HG03520 (cell line): ENCODE measurements around the gene CNNM4.
A peak's percentile ranks its signal among the peaks of the same experiment; 100 is the strongest.
"Not testable (repeated sequence)": the region's sequence is repeated elsewhere in the genome, so short reads cannot be mapped to it uniquely, and the experiment has no call there.

ENCODE experiments used
- ATAC-seq: cut with Tn5 transposase; IDR thresholded peaks from one replicate; pipeline ENCODE4 v1.9.1; 2021; ENCODE audit warnings: mild to moderate bottlenecking, moderate library complexity; ENCODE audit not compliant: unreplicated experiment

Gene CNNM4

GRCh38 chr2:96789245-96789617 is 28.5 kb downstream of the CNNM4 start:
- no peak for ATAC-seq

GRCh38 chr2:96792772-96793749 is 32.4 kb downstream of the CNNM4 start:
- no peak for ATAC-seq

DNA sequence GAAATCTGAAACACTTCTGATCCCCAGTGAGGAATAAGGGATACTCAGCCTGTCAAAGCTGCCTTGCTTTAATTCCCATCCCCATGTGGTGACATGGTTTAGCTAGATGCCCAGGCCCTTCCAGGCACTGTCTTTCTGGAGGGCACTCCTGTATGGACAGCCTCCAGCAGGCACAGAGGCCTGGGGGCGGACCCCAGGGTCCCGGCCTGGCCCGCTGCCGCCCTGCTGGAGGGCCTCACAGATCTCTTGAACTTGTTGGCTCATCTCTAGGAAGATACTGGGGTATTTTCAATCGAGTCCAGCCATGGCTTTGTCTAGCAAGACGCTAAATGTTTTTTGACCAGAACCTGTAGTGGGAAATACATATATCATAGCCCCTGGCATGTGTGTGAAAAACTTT is 34.4 kb downstream of the CNNM4 start:
- no peak for ATAC-seq

- not testable (repeated sequence) for ATAC-seq
These were observed 35.8 kb downstream of the CNNM4 start for GRCh38 chr2:96796497-96796896.

DNA sequence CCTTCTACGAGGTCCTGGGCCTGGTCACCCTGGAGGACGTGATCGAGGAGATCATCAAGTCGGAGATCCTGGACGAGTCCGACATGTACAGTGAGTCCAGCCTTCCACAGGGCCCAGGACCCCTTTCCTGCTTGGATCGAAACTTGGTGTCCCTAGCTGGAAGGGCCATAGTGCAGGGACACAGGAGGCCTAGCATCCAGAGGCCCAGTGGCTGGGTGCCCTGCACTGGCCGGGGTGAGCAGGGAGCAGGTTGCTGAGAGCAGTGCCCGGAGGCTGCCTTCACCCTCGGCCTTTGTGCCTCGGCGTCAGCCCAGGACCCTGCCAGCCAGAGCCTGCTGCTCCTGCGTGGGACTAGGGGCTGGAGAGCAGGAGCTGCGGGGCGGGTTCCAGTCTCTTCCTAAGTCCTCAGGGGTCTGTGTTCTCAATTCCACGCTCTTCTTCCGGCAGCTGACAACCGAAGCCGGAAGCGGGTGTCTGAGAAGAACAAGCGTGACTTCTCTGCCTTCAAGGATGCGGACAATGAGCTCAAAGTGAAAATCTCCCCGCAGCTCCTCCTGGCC is 36.4 kb downstream of the CNNM4 start:
- ATAC-seq, result no peak

- ATAC-seq, result no peak
These were observed 38.3 kb downstream of the CNNM4 start for GRCh38 chr2:96798733-96799622.

- no peak for ATAC-seq
These were observed 38.9 kb downstream of the CNNM4 start for GRCh38 chr2:96799623-96799935.

- ATAC-seq, result no peak
These were observed 39.6 kb downstream of the CNNM4 start for GRCh38 chr2:96800061-96801004.

DNA sequence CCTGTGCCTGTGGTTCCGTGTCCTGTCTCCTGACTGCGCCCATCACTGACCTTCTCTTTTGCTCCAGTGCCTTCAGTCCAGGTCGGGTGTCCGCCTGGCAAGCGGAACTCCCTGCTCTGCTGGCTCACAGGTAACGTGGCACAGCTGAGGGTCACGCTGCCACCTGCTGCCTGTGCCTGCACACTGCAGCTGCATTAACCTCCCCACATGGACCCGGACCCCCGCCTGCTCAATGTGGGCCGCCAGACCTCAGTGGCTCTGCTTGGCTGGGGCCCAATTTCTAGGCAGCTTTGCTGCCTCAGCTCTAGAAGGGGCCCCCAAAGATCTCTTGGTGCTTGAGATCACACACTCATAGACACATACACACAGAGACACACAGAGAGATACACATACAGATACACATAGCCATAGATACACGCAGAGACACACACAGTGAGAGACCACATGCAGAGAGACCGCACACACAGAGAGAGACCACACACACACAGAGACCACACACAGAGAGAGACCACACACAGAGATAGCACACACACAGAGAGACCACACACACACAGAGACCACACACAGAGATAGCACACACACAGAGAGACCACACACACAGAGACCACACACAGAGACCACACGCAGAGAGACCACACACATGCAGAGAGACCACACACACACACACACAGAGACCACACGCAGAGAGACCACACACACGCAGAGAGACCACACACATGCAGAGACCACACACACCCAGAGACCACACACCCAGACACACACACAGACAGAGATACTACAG is 40.5 kb downstream of the CNNM4 start:
- peak; percentile 74 for ATAC-seq

GRCh38 chr2:96801786-96802595 is 41.3 kb downstream of the CNNM4 start:
- no peak for ATAC-seq

GRCh38 chr2:96802721-96803120 is 42.0 kb downstream of the CNNM4 start:
- no peak for ATAC-seq

- no peak for ATAC-seq
These were observed 44.3 kb downstream of the CNNM4 start for GRCh38 chr2:96804986-96805385.

GRCh38 chr2:96805946-96806345 is 45.2 kb downstream of the CNNM4 start:
- ATAC-seq, result not testable (repeated sequence)

DNA sequence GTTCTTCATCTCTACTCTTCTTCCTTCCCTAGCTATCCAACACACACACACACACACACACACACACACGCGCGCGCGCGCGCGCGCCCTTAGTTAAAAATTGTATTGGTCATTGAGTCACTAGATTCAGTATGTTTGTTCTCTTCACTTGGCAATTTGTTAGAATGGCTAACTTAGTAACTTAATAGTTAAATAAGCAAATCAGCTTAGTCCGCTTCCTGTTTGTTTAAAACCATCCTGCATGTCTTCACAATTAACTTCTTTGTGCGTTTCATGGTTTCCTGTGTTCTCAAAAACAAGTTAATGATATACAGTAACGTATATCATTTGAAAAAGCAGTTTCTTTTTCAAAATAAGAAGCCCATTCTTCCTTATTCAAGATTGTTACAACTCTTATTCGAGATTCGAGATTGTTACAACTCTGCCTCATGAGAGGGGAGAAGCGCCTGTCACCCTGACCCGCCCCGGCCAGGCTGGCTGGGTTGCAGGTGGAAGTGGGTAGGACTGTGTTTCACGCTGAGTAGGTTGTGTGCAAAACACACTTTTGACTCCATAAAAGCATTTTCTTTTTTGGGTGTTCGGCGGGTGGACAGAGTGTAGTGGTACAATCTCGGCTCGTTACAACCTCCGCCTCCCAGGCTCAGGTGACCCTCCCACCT is 45.9 kb downstream of the CNNM4 start:
- ATAC-seq, result no peak

DNA sequence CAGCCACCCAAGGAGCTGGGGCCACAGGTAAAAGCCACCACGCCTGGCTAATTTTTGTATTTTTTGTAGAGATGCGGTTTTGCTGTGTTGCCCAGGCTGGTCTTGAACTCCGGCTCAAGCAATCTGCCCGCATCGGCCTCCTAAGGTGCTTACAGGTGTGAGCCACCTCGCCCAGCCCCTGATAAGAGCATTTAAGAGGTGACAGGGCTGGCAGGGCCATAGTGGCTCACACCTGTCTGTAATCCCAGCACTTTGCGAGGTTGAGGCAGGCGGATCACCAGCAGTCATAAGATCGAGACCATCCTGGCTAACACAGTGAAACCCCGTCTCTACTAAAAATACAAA is 46.4 kb downstream of the CNNM4 start:
- no peak for ATAC-seq

GRCh38 chr2:96808176-96808837 is 47.6 kb downstream of the CNNM4 start:
- no peak for ATAC-seq

DNA sequence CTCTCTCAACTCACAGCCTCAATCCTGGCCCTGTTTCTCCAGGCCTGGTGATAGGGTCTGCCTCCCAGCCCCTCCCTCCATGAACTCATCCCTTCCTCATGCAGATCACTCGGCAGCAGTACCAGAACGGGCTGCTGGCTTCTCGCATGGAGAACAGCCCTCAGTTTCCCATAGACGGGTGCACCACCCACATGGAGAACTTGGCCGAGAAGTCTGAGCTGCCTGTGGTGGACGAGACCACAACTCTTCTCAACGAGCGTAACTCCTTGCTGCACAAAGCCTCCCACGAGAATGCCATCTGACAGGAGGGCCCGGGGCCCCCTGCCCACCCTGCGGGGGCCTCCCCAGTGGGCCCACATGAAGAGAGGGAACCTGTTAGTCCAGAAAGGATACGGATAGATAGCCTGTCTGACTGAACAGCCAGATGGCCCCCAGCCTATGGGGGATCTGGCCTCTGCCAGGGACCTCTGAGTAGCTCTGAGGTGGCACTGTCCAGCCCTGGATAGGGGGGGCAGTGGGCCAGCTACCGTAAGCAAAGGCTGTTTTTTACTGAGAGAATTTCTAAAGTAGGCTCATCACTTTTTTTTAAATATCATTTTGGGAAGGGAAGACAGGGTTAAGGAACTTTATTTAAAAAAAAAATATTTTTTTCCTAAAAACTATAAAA is 48.6 kb downstream of the CNNM4 start:
- ATAC-seq, result no peak
